Progenitor cell of endocrine pancreas (in vitro differentiated cells): ENCODE measurements around the gene SIPA1L3. TPM values are rescaled to one million over a fixed set of nuclear protein-coding genes. Genes with fewer than 3 reads are reported as not detected.
A peak's percentile ranks its signal among the peaks of the same experiment; 100 is the strongest.

ENCODE experiments used
- DNase-seq: peaks from one replicate; pipeline ENCODE4 v3.0.0; 2021; ENCODE audit warnings: low spot score; ENCODE audit not compliant: unreplicated experiment
- H3K27ac Mint-ChIP-seq: 2 replicates; pipeline ENCODE4 v1.8.0; 2021; ENCODE audit warnings: mild to moderate bottlenecking, moderate library complexity, mixed read lengths
- H3K27me3 Mint-ChIP-seq: 2 replicates; pipeline ENCODE4 v1.8.0; 2021; ENCODE audit warnings: mixed read lengths
- H3K36me3 Mint-ChIP-seq: 2 replicates; pipeline ENCODE4 v1.8.0; 2022; ENCODE audit warnings: mixed read lengths; ENCODE audit not compliant: insufficient read depth
- H3K4me1 Mint-ChIP-seq: 2 replicates; pipeline ENCODE4 v1.8.0; 2021; ENCODE audit warnings: low read depth, mixed read lengths
- H3K4me3 Mint-ChIP-seq: 2 replicates; pipeline ENCODE4 v1.8.0; 2021; ENCODE audit warnings: low read depth, mild to moderate bottlenecking, moderate library complexity, mixed read lengths
- H3K9me3 Mint-ChIP-seq: 2 replicates; pipeline ENCODE4 v1.8.0; 2021; ENCODE audit warnings: low read depth, mixed read lengths
- total RNA-seq: library from RNA; stranded (reverse); gene quantifications from 2 replicates; pipeline ENCODE4 v1.2.1, GENCODE V29; 2021
- TF ChIP-seq, protein P1 (sequence below): fragments of 200-600 bp; sonication (generic); IDR thresholded peaks from one replicate; pipeline ENCODE4 v1.5.0; 2021; ENCODE audit warnings: antibody characterized with exemption, mild to moderate bottlenecking; ENCODE audit not compliant: unreplicated experiment

SIPA1L3 gene
- total RNA-seq, 1 donor from 2014 or later: 132 TPM

DNA sequence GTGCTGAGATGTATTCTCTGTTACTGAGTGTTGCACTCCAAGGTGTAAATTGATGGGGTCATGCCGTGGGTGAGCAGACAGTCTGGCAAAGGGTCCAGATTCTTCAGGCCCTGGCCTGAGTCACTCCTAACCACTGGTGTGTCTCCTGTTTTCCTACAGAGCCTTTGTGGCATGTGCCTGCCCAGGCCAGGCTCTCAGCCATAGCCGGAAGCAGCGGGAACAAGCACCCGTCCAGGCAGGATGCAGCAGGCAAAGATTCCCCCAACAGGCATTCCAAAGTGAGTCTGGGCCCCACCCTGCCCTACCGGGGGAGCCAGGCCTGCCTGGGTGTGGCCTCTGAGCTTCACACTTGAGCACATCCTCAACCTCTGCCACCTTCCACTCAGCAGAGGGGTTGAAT is 255.1 kb downstream of the SIPA1L3 start:
- H3K9me3 Mint-ChIP-seq: no peaks in the 10 kb centered on the region
- H3K4me1 Mint-ChIP-seq: peaks cover 1% of the 10 kb centered on the region
- no peaks in the 10 kb centered on the region for H3K27me3 Mint-ChIP-seq
- H3K36me3 Mint-ChIP-seq: peaks cover 47% of the 10 kb centered on the region
- DNase-seq: no peak
- TF ChIP-seq, protein P1, sequence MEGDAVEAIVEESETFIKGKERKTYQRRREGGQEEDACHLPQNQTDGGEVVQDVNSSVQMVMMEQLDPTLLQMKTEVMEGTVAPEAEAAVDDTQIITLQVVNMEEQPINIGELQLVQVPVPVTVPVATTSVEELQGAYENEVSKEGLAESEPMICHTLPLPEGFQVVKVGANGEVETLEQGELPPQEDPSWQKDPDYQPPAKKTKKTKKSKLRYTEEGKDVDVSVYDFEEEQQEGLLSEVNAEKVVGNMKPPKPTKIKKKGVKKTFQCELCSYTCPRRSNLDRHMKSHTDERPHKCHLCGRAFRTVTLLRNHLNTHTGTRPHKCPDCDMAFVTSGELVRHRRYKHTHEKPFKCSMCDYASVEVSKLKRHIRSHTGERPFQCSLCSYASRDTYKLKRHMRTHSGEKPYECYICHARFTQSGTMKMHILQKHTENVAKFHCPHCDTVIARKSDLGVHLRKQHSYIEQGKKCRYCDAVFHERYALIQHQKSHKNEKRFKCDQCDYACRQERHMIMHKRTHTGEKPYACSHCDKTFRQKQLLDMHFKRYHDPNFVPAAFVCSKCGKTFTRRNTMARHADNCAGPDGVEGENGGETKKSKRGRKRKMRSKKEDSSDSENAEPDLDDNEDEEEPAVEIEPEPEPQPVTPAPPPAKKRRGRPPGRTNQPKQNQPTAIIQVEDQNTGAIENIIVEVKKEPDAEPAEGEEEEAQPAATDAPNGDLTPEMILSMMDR: no peak
- no peak overlapping the region for H3K27ac Mint-ChIP-seq
- no peak overlapping the region for H3K4me3 Mint-ChIP-seq

DNA sequence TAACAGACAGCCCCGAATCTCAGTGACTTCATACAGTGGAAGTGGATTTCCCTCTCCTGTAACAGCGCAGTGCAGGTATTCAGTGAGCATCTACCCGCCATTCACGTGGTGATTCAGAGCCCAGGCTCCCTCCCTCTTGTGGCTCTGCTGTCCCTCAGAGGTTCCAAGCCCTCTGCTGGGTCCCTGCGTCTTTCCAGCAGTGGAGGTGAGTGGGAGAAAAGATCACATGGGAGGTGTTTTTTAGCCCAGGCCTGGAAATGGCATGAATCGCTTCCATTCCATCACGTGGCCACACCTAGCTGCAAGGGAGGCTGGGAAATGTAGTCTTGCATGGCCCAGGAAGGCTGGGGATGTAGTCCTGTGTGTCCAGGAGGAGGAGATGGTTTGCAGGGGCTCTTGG is 255.6 kb downstream of the SIPA1L3 start:
- TF ChIP-seq, protein P1: no peak
- Mint-ChIP-seq H3K27ac (no peak overlapping the region), H3K4me1 (peaks cover 1% of the 10 kb centered on the region), H3K36me3 (peaks cover 47% of the 10 kb centered on the region), H3K9me3 (no peaks in the 10 kb centered on the region), H3K27me3 (no peaks in the 10 kb centered on the region), H3K4me3 (no peak overlapping the region)
- DNase-seq: no peak

DNA sequence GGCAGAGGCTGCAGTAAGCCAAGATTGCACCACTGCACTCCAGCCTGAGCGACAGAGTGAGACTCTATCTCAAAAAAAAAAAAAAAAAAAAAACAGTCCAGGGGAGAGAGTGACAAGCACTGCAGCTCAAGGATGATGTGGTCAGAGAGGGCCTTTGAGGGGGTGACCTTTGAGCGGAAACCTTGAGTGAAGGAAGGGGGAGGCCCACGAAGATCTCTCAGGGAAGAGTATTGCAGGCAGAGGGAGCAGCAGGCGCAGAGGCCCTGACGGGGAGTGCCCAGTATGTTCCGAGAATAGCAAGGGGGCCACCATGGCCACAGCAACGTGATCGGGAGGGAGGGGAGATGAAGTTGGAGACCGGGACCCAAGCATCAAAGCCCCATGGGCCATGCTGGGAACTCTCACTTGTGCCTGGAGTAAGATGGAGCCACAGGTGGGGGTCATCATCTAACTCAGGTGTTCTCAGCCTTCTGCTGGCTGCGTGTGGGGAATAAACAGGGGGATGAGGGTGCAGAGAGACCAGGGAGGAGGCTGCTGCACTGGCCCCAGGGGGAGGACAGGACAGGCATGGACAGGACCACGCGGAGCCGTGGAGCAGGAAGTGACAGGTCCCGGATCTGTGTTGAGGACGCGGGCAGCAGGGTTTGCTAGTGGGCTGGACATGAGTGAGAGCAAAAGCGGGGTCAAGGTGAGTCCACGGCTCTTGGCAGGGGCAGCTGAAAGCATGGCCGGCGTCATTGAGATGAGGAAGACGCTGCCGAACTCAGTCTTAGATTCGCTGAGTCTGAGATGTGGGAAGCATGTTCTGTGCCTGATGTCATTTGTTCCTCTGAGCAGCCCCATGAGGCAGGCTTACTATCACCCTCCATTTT is 256.6 kb downstream of the SIPA1L3 start:
- TF ChIP-seq, protein P1: no peak
- H3K36me3 Mint-ChIP-seq: peaks cover 43% of the 10 kb centered on the region
- no peak overlapping the region for H3K4me3 Mint-ChIP-seq
- peaks cover 1% of the 10 kb centered on the region for H3K4me1 Mint-ChIP-seq
- DNase-seq: no peak
- H3K27ac Mint-ChIP-seq: no peak overlapping the region
- no peaks in the 10 kb centered on the region for H3K27me3 Mint-ChIP-seq
- H3K9me3 Mint-ChIP-seq: no peaks in the 10 kb centered on the region

DNA sequence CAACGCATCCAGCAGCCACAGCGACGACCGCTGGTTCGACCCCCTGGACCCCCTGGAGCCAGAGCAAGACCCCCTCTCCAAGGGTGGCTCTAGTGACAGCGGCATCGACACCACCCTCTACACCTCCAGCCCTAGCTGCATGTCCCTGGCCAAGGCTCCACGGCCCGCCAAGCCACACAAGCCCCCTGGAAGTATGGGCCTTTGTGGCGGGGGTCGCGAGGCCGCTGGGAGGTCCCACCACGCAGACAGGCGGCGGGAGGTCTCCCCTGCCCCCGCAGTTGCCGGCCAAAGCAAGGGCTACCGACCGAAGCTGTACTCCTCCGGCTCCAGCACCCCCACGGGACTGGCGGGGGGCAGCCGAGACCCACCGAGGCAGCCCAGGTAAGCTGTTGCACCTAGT is 257.5 kb downstream of the SIPA1L3 start:
- H3K9me3 Mint-ChIP-seq: no peaks in the 10 kb centered on the region
- DNase-seq: no peak
- H3K36me3 Mint-ChIP-seq: peaks cover 41% of the 10 kb centered on the region
- TF ChIP-seq, protein P1: no peak
- H3K4me3 Mint-ChIP-seq: no peak overlapping the region
- H3K27ac Mint-ChIP-seq: no peak overlapping the region
- H3K27me3 Mint-ChIP-seq: no peaks in the 10 kb centered on the region
- peaks cover 1% of the 10 kb centered on the region for H3K4me1 Mint-ChIP-seq

DNA sequence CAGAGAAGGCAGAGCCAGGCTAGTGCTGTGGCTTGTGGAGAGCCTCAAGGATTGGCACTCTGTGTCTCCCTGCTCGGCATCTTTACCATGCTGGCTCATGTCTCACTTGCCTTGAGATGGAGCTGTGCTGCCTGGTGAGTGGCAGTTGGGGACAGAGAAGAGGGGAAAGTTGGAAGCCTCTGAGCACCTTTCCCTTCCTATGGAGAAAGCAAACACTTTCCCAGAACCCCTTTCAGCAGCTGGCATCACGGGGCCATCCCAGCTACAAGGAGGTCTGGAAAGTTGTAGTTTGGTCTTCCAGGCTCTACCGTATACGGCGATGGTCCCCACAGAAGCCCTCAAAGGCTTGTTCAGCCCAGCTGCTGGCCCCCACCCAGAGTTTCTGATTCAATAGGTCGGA is 258.3 kb downstream of the SIPA1L3 start:
- peak overlapping the region; percentile 8 for H3K27ac Mint-ChIP-seq
- TF ChIP-seq, protein P1: no peak
- H3K4me3 Mint-ChIP-seq: no peak overlapping the region
- H3K27me3 Mint-ChIP-seq: no peaks in the 10 kb centered on the region
- H3K4me1 Mint-ChIP-seq: peaks cover 1% of the 10 kb centered on the region
- H3K9me3 Mint-ChIP-seq: no peaks in the 10 kb centered on the region
- H3K36me3 Mint-ChIP-seq: peaks cover 40% of the 10 kb centered on the region
- no peak for DNase-seq
